Heart right ventricle (tissue), 16 donors: ENCODE results near the gene SMIM5. TPM values are rescaled to one million over a fixed set of nuclear protein-coding genes. Genes with fewer than 3 reads are reported as not detected.
A peak's percentile ranks its signal among the peaks of the same experiment; 100 is the strongest.

ENCODE experiments used
- ATAC-seq, 8 donors: fragments of 200-7000 bp; cut with Tn5 transposase; one replicate each; pipeline ENCODE4 v1.9.1; 2020; ENCODE audit warnings: mild to moderate bottlenecking in 8 of 8, moderate library complexity in 8 of 8, moderate number of reproducible peaks in 1 of 8
- DNase-seq, 2 donors: peaks; one replicate each; pipeline ENCODE4 v3.0.0-alpha.2; 2020
- H3K27ac ChIP-seq, 10 donors: fragments of 200-600 bp; sonication (generic) in 2 of 10; one replicate each; pipeline versions ENCODE4 v1.5.0 to v1.8.0; 2020 to 2022; ENCODE audit warnings: mild to moderate bottlenecking in 3 of 10
- H3K27me3 ChIP-seq, 7 donors: fragments of 200-600 bp; one replicate each; pipeline ENCODE4 v1.8.0; 2021 to 2022; ENCODE audit warnings: mild to moderate bottlenecking in 2 of 7
- H3K36me3 ChIP-seq, 9 donors: fragments of 200-600 bp; sonication (generic) in 1 of 9; one replicate each; pipeline versions ENCODE4 v1.5.0 to v1.8.0; 2020 to 2022; ENCODE audit warnings: mild to moderate bottlenecking in 2 of 9
- H3K4me1 ChIP-seq, 9 donors: fragments of 200-600 bp; sonication (generic) in 1 of 9; one replicate each; pipeline versions ENCODE4 v1.5.0 to v1.8.0; 2020 to 2022; ENCODE audit warnings: mild to moderate bottlenecking in 4 of 9
- H3K4me3 ChIP-seq, 10 donors: fragments of 200-600 bp; sonication (generic) in 2 of 10; one replicate each; pipeline versions ENCODE4 v1.5.0 to v1.8.0; 2020 to 2022; ENCODE audit warnings: mild to moderate bottlenecking in 7 of 10, moderate library complexity in 2 of 10
- H3K9me3 ChIP-seq, 11 donors: fragments of 200-600 bp in 10 of 11; sonication (generic) in 2 of 11; one replicate each; pipeline versions ENCODE4 v1.5.0 to v1.8.0; 2013 to 2022; ENCODE audit warnings: mild to moderate bottlenecking in 2 of 11, control low read depth in 1 of 11, moderate library complexity in 1 of 11
- CTCF ChIP-seq, 9 donors: fragments of 200-600 bp; sonication (generic) in 2 of 9; IDR thresholded peaks; one replicate each; pipeline versions ENCODE4 v1.5.0 to v1.8.0; 2021 to 2022; ENCODE audit warnings: antibody characterized with exemption in 9 of 9, mild to moderate bottlenecking in 5 of 9, moderate library complexity in 1 of 9
- WGBS, 2 donors: extraction: QIAGEN DNeasy Blood & Tissue Kit; methylation state at CpG; one replicate each; pipeline ENCODE4 v1.1.7; 2013; ENCODE audit warnings: inconsistent platforms in 1 of 2; 5-methylcytosine and 5-hydroxymethylcytosine counted together
- intact Hi-C, 10 donors: fragments of 100-400 bp; cut with DNase I; formaldehyde crosslinking; loops; one replicate each; pipeline versions ENCODE4 v1.11.1 to v1.14.2; 2022
- polyA plus RNA-seq, 2 donors: library from polyadenylated mRNA; stranded (reverse); fragments of 200-250 nt; gene quantifications; one replicate each; pipeline ENCODE4 v1.2.3, GENCODE V29; 2013
- total RNA-seq, 10 donors: library from RNA; stranded (reverse); fragmentation: NEBNext Ultra II Directional in 3 of 10; extraction: Animal tissue kit (Norgen Biotek cat#: 25700) in 3 of 10; gene quantifications; one replicate each; pipeline versions ENCODE4 v1.2.1 to v1.2.4, GENCODE V29; 2021 to 2023
- donor health status: Arrhythmogenic right ventricular cardiomyopathy.
- donor health status: ischemic (EF 13 %, LVEDD 7.1; RV severe dilation, severe dysfunction).
- donor health status: healthy with polysubstance abuse.
- donor health status: DM: no; HTN: yes; CAD: no.
- donor health status: DM: no; HTN: no; CAD: no.
- donor health status: ischemic (EF 25% LVEDD 6.9; RV normal size, moderate dysfunction).
- donor health status: ischemic (EF 25% LVEDD 5.7; RV mildly dilated, moderate dysfunction).
- donor health status: healthy.
- donor health status: DM: yes; HTN: yes; CAD: no.
- donor health status: Ischemic cardiomyopathy.
- donor health status: ischemic (EF 35%, LVEDD 5.7; RV mildly dilated, moderate dysfunction).
- donor health status: nonischemic (EF 11% LVEDD 7.7; RV severe dilation, severe dysfunction).
- donor health status: DM: yes; HTN: yes; CAD: no.
- donor health status: PGD.
- donor health status: ischemic (EF 29% LVEDD 5.4; RV normal size, mild dysfunction).
- donor health status: nonischemic (EF 23%, LVEDD 6.1; RV moderate dilation, normal function).

Gene SMIM5
- total and polyA plus RNA-seq, 12 donors: 1.9 to 19.2 (median 6.5) TPM

DNA sequence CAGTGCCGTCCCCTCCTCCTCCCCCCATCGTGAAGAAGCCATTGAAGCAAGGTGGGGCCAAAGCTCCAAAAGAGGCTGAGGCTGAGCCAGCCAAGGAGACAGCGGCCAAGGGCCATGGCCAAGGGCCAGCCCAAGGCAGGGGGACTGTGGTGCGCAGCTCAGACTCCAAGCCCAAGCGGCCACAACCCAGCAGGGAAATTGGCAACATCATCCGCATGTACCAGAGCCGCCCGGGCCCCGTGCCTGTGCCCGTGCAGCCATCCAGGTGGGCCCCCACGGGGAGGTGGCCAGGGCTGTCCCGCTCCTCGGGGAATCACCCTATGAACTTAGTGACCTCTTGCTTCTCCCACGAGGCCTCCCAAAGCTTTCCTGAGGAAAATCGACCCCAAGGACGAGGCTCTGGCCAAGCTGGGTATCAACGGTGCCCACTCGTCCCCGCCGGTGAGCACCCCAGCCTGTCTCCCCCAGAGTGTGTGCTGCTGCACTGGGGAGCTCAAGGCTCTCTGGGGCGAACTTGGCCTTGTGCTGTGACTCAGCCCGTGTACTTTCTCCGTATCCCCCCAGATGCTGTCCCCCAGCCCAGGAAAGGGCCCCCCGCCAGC, 16.6 kb upstream of the SMIM5 start:
- H3K4me3 ChIP-seq: no peak overlapping the region
- DNase-seq (no peak), ATAC-seq (no peak)
- H3K4me1 ChIP-seq: no peaks in the 10 kb centered on the region
- peaks cover 0 to 100% (median 47%) of the 10 kb centered on the region in 9 donors for H3K36me3 ChIP-seq
- H3K27me3 ChIP-seq: no peaks in the 10 kb centered on the region
- no peak overlapping the region for H3K27ac ChIP-seq
- WGBS, 2 donors: 92 to 94% methylated on average over 24 of the region's 24 CpGs
- intact Hi-C loops: no loop called here
- no peaks in the 10 kb centered on the region for H3K9me3 ChIP-seq
- no peak for TF ChIP-seq CTCF (IDR thresholded peaks at IDR 0.05)

DNA sequence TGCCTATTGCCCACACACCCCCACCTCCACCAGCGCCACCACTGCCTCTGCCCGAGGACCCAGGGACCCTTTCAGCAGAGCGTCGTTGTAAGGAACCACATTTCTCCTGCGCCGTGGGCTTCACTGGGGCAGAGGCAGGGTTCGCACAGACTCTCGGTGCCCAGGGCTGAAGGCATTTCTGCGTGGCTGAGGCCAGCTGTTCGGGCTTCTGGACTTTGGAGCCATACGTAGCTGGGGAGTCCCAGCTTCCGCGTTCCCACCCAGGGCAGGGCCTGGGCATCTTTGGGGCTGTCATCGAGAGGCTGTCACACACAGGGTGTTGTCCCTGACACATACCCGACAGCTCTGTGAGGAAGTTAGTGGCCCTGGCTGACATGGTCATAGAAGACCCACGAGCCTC, 16.0 kb upstream of the SMIM5 start:
- no peak overlapping the region for H3K4me3 ChIP-seq
- no peak overlapping the region for H3K27ac ChIP-seq
- ATAC-seq (no peak), DNase-seq (no peak)
- H3K9me3 ChIP-seq: no peaks in the 10 kb centered on the region
- WGBS, 2 donors: 94% methylated on average over 16 of the region's 16 CpGs
- no peak for TF ChIP-seq CTCF (IDR thresholded peaks at IDR 0.05)
- H3K27me3 ChIP-seq: no peaks in the 10 kb centered on the region
- no peaks in the 10 kb centered on the region for H3K4me1 ChIP-seq
- intact Hi-C loops: no loop called here
- peaks cover 0 to 100% (median 43%) of the 10 kb centered on the region in 9 donors for H3K36me3 ChIP-seq

DNA sequence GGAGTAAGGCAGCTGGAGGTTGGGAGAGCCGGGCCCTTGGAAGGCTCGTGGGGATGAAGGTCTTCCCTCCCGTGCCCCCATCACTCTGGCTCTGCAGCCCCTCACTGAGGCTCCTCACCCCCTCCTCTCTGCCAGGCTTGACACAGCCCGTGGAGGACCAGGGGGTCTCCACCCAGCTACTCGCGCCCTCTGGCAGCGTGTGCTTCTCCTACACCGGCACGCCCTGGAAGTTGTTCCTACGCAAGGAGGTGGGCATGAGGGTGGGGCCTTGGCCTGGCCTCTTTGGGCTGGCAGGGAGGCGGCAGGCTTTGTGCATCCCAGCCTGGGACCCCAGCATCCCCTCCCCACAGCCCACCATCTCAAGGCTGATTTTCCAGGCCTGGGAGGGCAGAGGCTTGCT, 15.6 kb upstream of the SMIM5 start:
- DNase-seq (no peak), ATAC-seq (no peak)
- no peaks in the 10 kb centered on the region for H3K27me3 ChIP-seq
- H3K9me3 ChIP-seq: no peaks in the 10 kb centered on the region
- WGBS, 2 donors: 91 to 94% methylated on average over 11 of the region's 11 CpGs
- no peak overlapping the region for H3K4me3 ChIP-seq
- H3K27ac ChIP-seq: no peak overlapping the region
- intact Hi-C loops: no loop called here
- H3K36me3 ChIP-seq: peaks cover 0 to 100% (median 38%) of the 10 kb centered on the region in 9 donors
- no peak for TF ChIP-seq CTCF (IDR thresholded peaks at IDR 0.05)
- no peaks in the 10 kb centered on the region for H3K4me1 ChIP-seq

DNA sequence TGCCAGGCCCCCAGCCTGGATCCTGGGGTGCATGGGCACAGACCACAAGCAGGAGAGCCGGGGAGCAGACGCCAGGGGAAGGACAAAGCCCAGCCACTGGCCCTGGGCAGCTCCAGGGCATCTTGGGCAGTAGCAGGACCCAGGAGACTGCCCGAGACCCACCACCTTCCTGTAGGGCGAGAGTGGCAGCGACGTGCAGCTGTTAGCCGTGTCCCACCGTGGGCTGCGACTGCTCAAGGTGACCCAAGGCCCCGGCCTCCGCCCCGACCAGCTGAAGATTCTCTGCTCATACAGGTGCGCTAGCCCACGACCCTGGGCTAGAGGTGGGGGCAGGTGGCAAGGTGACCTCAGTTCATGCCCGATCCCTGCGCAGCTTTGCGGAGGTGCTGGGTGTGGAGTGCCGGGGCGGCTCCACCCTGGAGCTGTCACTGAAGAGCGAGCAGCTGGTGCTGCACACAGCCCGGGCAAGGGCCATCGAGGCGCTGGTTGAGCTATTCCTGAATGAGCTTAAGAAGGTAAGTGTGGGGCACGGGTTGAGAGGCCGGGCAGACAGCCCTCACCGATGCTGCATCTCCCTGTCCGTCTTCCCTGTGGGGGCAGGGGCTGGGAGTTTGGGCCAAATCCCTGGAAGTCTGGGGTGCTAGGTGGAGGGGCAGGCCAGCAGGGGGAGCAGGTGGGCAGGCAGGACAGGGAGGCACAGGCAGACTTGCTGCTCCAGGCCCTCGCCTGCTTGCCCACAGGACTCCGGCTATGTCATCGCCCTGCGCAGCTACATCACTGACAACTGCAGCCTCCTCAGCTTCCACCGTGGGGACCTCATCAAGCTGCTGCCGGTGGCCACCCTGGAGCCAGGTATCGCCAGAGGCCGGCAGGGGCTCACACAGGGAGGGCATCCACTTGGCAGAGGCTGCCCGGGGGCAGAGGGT, 13.5 kb upstream of the SMIM5 start:
- H3K9me3 ChIP-seq: no peaks in the 10 kb centered on the region
- ATAC-seq (no peak), DNase-seq (no peak)
- no peaks in the 10 kb centered on the region for H3K4me1 ChIP-seq
- intact Hi-C loops: no loop called here
- peak in 6 of 9 donors; percentile 32 to 48 (median 40) for TF ChIP-seq CTCF (IDR thresholded peaks at IDR 0.05)
- H3K27me3 ChIP-seq: no peaks in the 10 kb centered on the region
- H3K36me3 ChIP-seq: peaks cover 0 to 100% (median 43%) of the 10 kb centered on the region in 9 donors
- no peak overlapping the region for H3K4me3 ChIP-seq
- no peak overlapping the region for H3K27ac ChIP-seq
- WGBS, 2 donors: 85 to 86% methylated on average over 36 of the region's 36 CpGs
